22Rv1 (cell line): ENCODE data around the gene ZFP91.

ENCODE experiments used
- CTCF ChIP-seq: fragments of 450-650 bp; IDR thresholded peaks from 2 replicates; pipeline ENCODE4 v1.5.1; 2017; ENCODE audit warnings: mild to moderate bottlenecking
- ZFX ChIP-seq: fragments of 450-650 bp; IDR thresholded peaks from 2 replicates; pipeline ENCODE4 v1.6.1; 2017; ENCODE audit warnings: antibody characterized with exemption, borderline replicate concordance

GRCh38 chr11:58546841-58547240, 32.0 kb upstream of the ZFP91 start:
- TF ChIP-seq CTCF: no peak
- TF ChIP-seq ZFX: no peak
